Activated CD4-positive, alpha-beta T cell treated with anti-CD3 and anti-CD28 coated beads for 36 hours (primary cell): ENCODE data around the gene MFSD2A. TPM values are rescaled to one million over a fixed set of nuclear protein-coding genes. Genes with fewer than 3 reads are reported as not detected.
A peak's percentile ranks its signal among the peaks of the same experiment; 100 is the strongest.
"Not testable (repeated sequence)": the region's sequence is repeated elsewhere in the genome, so short reads cannot be mapped to it uniquely, and the experiment has no call there.

Experiments
- ATAC-seq: fragments of 200-7000 bp; cut with Tn5 transposase; one replicate; pipeline ENCODE4 v1.10.0; 2021; ENCODE audit warnings: mild to moderate bottlenecking, moderate library complexity
- CTCF ChIA-PET: fragments of 350-600 bp; sonication (Branson Sonifier 250); formaldehyde crosslinking; loops from one replicate; lab custom pipeline; 2021; ENCODE audit warnings: antibody characterized with exemption; lab: Charles Lee
- POLR2A ChIA-PET: fragments of 350-600 bp; sonication (Branson Sonifier 250); formaldehyde crosslinking; loops from one replicate; lab custom pipeline; 2021; ENCODE audit warnings: antibody characterized with exemption, inconsistent platforms; lab: Charles Lee
- DNase-seq: peaks from one replicate; pipeline ENCODE4 v3.0.0-alpha.2; 2020
- H3K27ac Mint-ChIP-seq: one replicate; pipeline ENCODE4 v1.8.0; 2021; ENCODE audit warnings: mixed read lengths
- H3K27me3 Mint-ChIP-seq: one replicate; pipeline ENCODE4 v1.8.0; 2021; ENCODE audit warnings: mixed read lengths
- H3K36me3 Mint-ChIP-seq: one replicate; pipeline ENCODE4 v1.8.0; 2021; ENCODE audit warnings: low read depth, mixed read lengths
- H3K4me1 Mint-ChIP-seq: one replicate; pipeline ENCODE4 v1.8.0; 2021; ENCODE audit warnings: mixed read lengths
- H3K4me3 Mint-ChIP-seq: one replicate; pipeline ENCODE4 v1.8.0; 2021; ENCODE audit warnings: mild to moderate bottlenecking, moderate library complexity, mixed read lengths
- H3K9me3 Mint-ChIP-seq: one replicate; pipeline ENCODE4 v1.8.0; 2021; ENCODE audit warnings: low read depth, mixed read lengths
- intact Hi-C, 2 experiments: fragments of 100-400 bp; cut with DNase I in 1 of 2; cut with micrococcal nuclease in 1 of 2; formaldehyde crosslinking; loops; one replicate each; pipeline versions ENCODE4 v1.14.2 to v1.15.1; 2022 to 2024; cut with DNase I, micrococcal nuclease
- total RNA-seq, 2 experiments: library from RNA; stranded (reverse); gene quantifications; one replicate each; pipeline ENCODE4 v1.2.3, GENCODE V29; 2021

Gene MFSD2A
- total RNA-seq, 2 experiments from 2014 or later, result 8.8 to 12.8 TPM

GRCh38 chr1:39955547-39956539 is 898 bp downstream of the MFSD2A start:
- H3K27me3 Mint-ChIP-seq, result no peaks in the 10 kb centered on the region

DNA sequence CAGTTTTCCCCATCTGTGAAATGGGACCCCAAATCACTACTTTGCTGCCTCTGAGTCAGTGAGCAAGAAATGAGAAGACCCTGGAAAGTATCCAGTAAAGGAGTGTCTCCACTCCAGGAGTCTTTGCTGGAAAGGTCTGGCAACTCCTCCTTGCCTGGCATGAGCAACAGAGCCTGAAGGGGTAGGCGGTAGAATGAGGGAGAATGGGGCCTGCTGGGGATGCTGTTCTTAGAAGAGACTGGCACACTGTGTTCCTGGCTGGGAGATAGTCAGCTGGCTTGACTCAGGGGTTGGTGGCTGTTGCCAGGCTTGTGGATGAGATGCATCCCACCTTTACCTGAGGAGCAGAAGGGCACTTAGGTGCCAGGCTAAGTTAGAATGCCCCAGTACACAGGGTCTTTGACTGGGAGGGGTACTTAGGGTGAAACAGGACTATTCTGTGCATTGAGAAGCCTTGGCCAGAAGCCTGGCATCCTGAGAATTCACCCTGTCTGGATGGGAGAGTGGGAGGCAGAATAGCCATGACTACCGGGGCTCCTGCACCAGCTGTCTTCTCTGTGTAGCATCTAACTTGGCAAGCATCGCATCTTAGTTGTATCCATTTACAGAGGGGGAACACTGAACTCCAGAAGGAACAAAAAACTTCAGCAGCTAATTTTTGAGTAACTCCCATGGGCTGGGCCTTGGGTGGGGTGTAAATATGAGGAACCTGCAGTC is 2.5 kb downstream of the MFSD2A start:
- peaks cover 43% of the 10 kb centered on the region for H3K4me1 Mint-ChIP-seq
- ATAC-seq, result no peak

More at GRCh38 chr1:39955547-39956539, 898 bp downstream of the MFSD2A start:
- H3K36me3 Mint-ChIP-seq, result peaks cover 23% of the 10 kb centered on the region
- ChIA-PET CTCF (interaction anchor here (0.6 to 2.5 kb wide), 9 partner anchors 8 to 920 kb away, joined by 3 to 23 read pairs (median 4); partner anchors contain the start of gene MYCL), POLR2A (interaction anchor here (0.6 to 1.4 kb wide), 6 partner anchors 54 to 380 kb away, joined by 3 to 5 read pairs (median 4); partner anchors contain the start of gene MYCL)
- DNase-seq (peak; percentile 79), ATAC-seq (peak; percentile 67)
- H3K4me3 Mint-ChIP-seq, result peak overlapping the region; percentile 88
- H3K9me3 Mint-ChIP-seq, result no peaks in the 10 kb centered on the region
- intact Hi-C loops, result loop anchor here (1.0 to 5.0 kb wide), 4 partner anchors 37 to 84 kb away; partner anchors contain the start of genes CAP1 (in 1 of the 2) and TRIT1 (in 1 of the 2)
- H3K27ac Mint-ChIP-seq, result peak overlapping the region; percentile 76
- H3K4me1 Mint-ChIP-seq, result peaks cover 41% of the 10 kb centered on the region

DNA sequence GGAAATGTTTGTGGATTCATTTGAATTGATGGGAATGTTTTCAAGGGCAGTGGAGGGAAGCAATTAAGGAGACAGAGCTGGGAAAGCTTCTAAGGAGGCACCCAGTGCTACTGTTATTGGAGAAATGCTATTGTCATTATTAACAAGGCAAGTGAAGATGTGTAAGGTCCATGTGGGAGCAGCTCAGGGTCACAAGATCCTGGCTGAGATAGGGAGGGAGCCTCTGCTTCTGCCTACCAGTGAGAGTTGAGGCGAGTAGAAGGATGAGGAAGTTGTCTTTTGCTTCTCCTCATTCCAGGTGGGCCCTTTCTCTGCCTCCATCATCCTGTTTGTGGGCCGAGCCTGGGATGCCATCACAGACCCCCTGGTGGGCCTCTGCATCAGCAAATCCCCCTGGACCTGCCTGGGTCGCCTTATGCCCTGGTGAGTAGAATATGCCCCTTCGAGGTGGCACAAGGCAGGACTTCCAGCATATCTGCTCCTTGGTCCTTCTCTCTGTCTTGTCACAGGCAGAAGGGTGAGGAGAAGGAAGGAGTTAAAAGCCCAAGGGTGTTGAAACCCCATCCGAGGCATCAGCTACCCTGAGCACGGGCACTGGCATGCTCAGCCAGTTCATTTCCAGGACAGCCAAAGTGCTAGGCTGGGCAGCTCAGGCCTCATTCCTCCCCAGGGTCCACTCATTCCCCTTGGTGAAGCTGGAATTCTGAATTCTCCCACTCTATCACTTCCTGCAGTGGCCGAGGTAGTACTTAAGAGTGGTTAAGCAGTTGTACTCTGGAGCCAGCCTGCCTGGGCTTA is 3.7 kb downstream of the MFSD2A start:
- ChIA-PET POLR2A (interaction anchor here (0.6 to 1.2 kb wide), 2 partner anchors 22 to 79 kb away, joined by 3 read pairs; no protein-coding TSS in a partner anchor), CTCF (interaction anchor here (0.6 to 2.3 kb wide), 3 partner anchors 15 to 839 kb away, joined by 3 to 7 read pairs (median 3); no protein-coding TSS in a partner anchor)
- no peaks in the 10 kb centered on the region for H3K9me3 Mint-ChIP-seq
- H3K27me3 Mint-ChIP-seq, result no peaks in the 10 kb centered on the region
- peaks cover 30% of the 10 kb centered on the region for H3K36me3 Mint-ChIP-seq
- DNase-seq (no peak), ATAC-seq (no peak)
- H3K4me3 Mint-ChIP-seq, result no peak overlapping the region
- H3K27ac Mint-ChIP-seq, result no peak overlapping the region
- intact Hi-C loops, result loop anchor here in 1 of 2 experiments (5.0 kb wide), 1 partner anchor 41 kb away; no protein-coding TSS in a partner anchor
- H3K4me1 Mint-ChIP-seq, result peaks cover 42% of the 10 kb centered on the region

More for the DNA sequence above, 2.5 kb downstream of the MFSD2A start:
- no peak for DNase-seq
- ChIA-PET POLR2A (interaction anchor here (1.2 kb wide), 1 partner anchor 81 kb away, joined by 3 read pairs; no protein-coding TSS in a partner anchor), CTCF (interaction anchor here (0.8 to 2.3 kb wide), 4 partner anchors 15 to 995 kb away, joined by 3 to 7 read pairs (median 3); no protein-coding TSS in a partner anchor)
- H3K36me3 Mint-ChIP-seq, result peaks cover 27% of the 10 kb centered on the region
- H3K4me3 Mint-ChIP-seq, result peak overlapping the region; percentile 88
- H3K9me3 Mint-ChIP-seq, result no peaks in the 10 kb centered on the region
- intact Hi-C loops, result loop anchor here in 1 of 2 experiments (5.0 kb wide), 1 partner anchor 40 kb away; no protein-coding TSS in a partner anchor
- no peak overlapping the region for H3K27ac Mint-ChIP-seq
- H3K27me3 Mint-ChIP-seq, result no peaks in the 10 kb centered on the region

GRCh38 chr1:39959651-39960333 is 4.8 kb downstream of the MFSD2A start:
- Mint-ChIP-seq H3K27me3 (no peaks in the 10 kb centered on the region), H3K27ac (peak overlapping the region; percentile 42), H3K4me3 (no peak overlapping the region), H3K4me1 (peaks cover 35% of the 10 kb centered on the region), H3K9me3 (no peaks in the 10 kb centered on the region), H3K36me3 (peaks cover 34% of the 10 kb centered on the region)
- DNase-seq (peak; percentile 9), ATAC-seq (no peak)
- intact Hi-C loops, result loop anchor here in 1 of 2 experiments (5.0 kb wide), 1 partner anchor 42 kb away; no protein-coding TSS in a partner anchor
- CTCF ChIA-PET, result interaction anchor here (0.9 to 2.3 kb wide), 3 partner anchors 12 to 48 kb away, joined by 3 to 7 read pairs (median 5); no protein-coding TSS in a partner anchor
- POLR2A ChIA-PET, result no interaction called here

GRCh38 chr1:39960431-39960958 is 5.5 kb downstream of the MFSD2A start:
- H3K4me3 Mint-ChIP-seq, result peak overlapping the region; percentile 47
- ATAC-seq (peak; percentile 71), DNase-seq (peak; percentile 74)
- ChIA-PET POLR2A (interaction anchor here (0.5 to 0.6 kb wide), 2 partner anchors 83 to 481 kb away, joined by 3 to 11 read pairs; no protein-coding TSS in a partner anchor), CTCF (interaction anchor here (0.9 to 1.5 kb wide), 2 partner anchors 11 to 49 kb away, joined by 3 to 5 read pairs; no protein-coding TSS in a partner anchor)
- peaks cover 35% of the 10 kb centered on the region for H3K4me1 Mint-ChIP-seq
- peaks cover 39% of the 10 kb centered on the region for H3K36me3 Mint-ChIP-seq
- intact Hi-C loops, result no loop called here
- H3K9me3 Mint-ChIP-seq, result no peaks in the 10 kb centered on the region
- no peak overlapping the region for H3K27ac Mint-ChIP-seq
- H3K27me3 Mint-ChIP-seq, result no peaks in the 10 kb centered on the region

- Mint-ChIP-seq H3K4me1 (peaks cover 21% of the 10 kb centered on the region), H3K36me3 (peaks cover 45% of the 10 kb centered on the region), H3K27me3 (no peaks in the 10 kb centered on the region), H3K27ac (no peak overlapping the region), H3K4me3 (no peak overlapping the region), H3K9me3 (no peaks in the 10 kb centered on the region)
- intact Hi-C loops, result no loop called here
- DNase-seq, result no peak
- ChIA-PET POLR2A (no interaction called here), CTCF (no interaction called here)
- no peak for ATAC-seq
Observed at GRCh38 chr1:39962450-39962825, 7.5 kb downstream of the MFSD2A start.

GRCh38 chr1:39962964-39963363 is 8.0 kb downstream of the MFSD2A start:
- ATAC-seq, intact Hi-C loops, H3K27me3 Mint-ChIP-seq, H3K4me3 Mint-ChIP-seq, POLR2A ChIA-PET, DNase-seq, H3K9me3 Mint-ChIP-seq, H3K27ac Mint-ChIP-seq: not testable (repeated sequence)
- Mint-ChIP-seq H3K36me3 (peaks cover 40% of the 10 kb centered on the region), H3K4me1 (peaks cover 16% of the 10 kb centered on the region)
- CTCF ChIA-PET, result interaction anchor here (0.6 kb wide), 1 partner anchor 121 kb away, joined by 3 read pairs; no protein-coding TSS in a partner anchor

GRCh38 chr1:39964552-39964951 is 9.6 kb downstream of the MFSD2A start:
- H3K27ac Mint-ChIP-seq, result no peak overlapping the region
- CTCF ChIA-PET, result interaction anchor here (1.2 to 11.2 kb wide), 3 partner anchors 8 to 44 kb away, joined by 4 to 134 read pairs (median 12); no protein-coding TSS in a partner anchor
- peaks cover 42% of the 10 kb centered on the region for H3K36me3 Mint-ChIP-seq
- no peak for DNase-seq
- no peaks in the 10 kb centered on the region for H3K27me3 Mint-ChIP-seq
- H3K4me1 Mint-ChIP-seq, result peaks cover 15% of the 10 kb centered on the region
- no peak for ATAC-seq
- intact Hi-C loops, result no loop called here
- H3K4me3 Mint-ChIP-seq, result no peak overlapping the region
- POLR2A ChIA-PET, result no interaction called here
- H3K9me3 Mint-ChIP-seq, result no peaks in the 10 kb centered on the region

GRCh38 chr1:39965044-39965443 is 10.1 kb downstream of the MFSD2A start:
- ChIA-PET CTCF (interaction anchor here (1.2 to 11.2 kb wide), 3 partner anchors 9 to 45 kb away, joined by 4 to 134 read pairs (median 12); no protein-coding TSS in a partner anchor), POLR2A (no interaction called here)
- Mint-ChIP-seq H3K27me3 (no peaks in the 10 kb centered on the region), H3K4me3 (no peak overlapping the region), H3K9me3 (no peaks in the 10 kb centered on the region), H3K36me3 (peaks cover 40% of the 10 kb centered on the region), H3K4me1 (peaks cover 10% of the 10 kb centered on the region), H3K27ac (no peak overlapping the region)
- intact Hi-C loops, result no loop called here
- DNase-seq, result no peak
- ATAC-seq, result no peak
